Colonic mucosa (tissue), 4 donors: ENCODE measurements around the gene LYVE1. TPM values are rescaled to one million over a fixed set of nuclear protein-coding genes. Genes with fewer than 3 reads are reported as not detected.

ENCODE experiments used
- DNase-seq: peaks from one replicate; pipeline ENCODE4 v3.0.0-alpha.2; 2020
- H3K27ac ChIP-seq: fragments of 200-600 bp; one replicate; pipeline ENCODE4 v1.8.0; 2021
- H3K27me3 ChIP-seq: fragments of 200-600 bp; one replicate; pipeline ENCODE4 v1.8.0; 2021
- H3K36me3 ChIP-seq: fragments of 200-600 bp; one replicate; pipeline ENCODE4 v1.8.0; 2021
- H3K4me1 ChIP-seq: fragments of 200-600 bp; one replicate; pipeline ENCODE4 v1.8.0; 2021; ENCODE audit warnings: mild to moderate bottlenecking
- H3K4me3 ChIP-seq: fragments of 200-600 bp; one replicate; pipeline ENCODE4 v1.8.0; 2021
- H3K9ac ChIP-seq, 2 donors: one replicate each; pipeline ENCODE4 v1.7.0; 2013; ENCODE audit warnings: control low read depth in 2 of 2, low read depth in 2 of 2, low read length in 2 of 2
- H3K9me3 ChIP-seq: fragments of 200-600 bp; one replicate; pipeline ENCODE4 v1.8.0; 2021
- CTCF ChIP-seq: fragments of 200-600 bp; IDR thresholded peaks from one replicate; pipeline ENCODE4 v1.8.0; 2022; ENCODE audit warnings: antibody characterized with exemption, mild to moderate bottlenecking
- intact Hi-C: fragments of 100-400 bp; cut with DNase I; formaldehyde crosslinking; loops from one replicate; pipeline ENCODE4 v1.14.1; 2022
- total RNA-seq, 2 donors: library from RNA; stranded (reverse); fragmentation: NEBNext Ultra II Directional in 1 of 2; extraction: Animal tissue kit (Norgen Biotek cat#: 25700) in 1 of 2; gene quantifications; one replicate each; pipeline ENCODE4 v1.2.1, GENCODE V29; 2021
- donor health status: healthy.
- donor health status: DM: no; HTN: no; CAD: no.
- donor health status: DM: no; HTN: no; CAD: no.

The LYVE1 gene
- total RNA-seq, 2 donors from 2014 or later, result 10.3 to 29.3 TPM

- no peaks in the 10 kb centered on the region for H3K4me1 ChIP-seq
- no peaks in the 10 kb centered on the region for H3K9me3 ChIP-seq
- H3K36me3 ChIP-seq, result no peaks in the 10 kb centered on the region
- no peak overlapping the region for H3K27ac ChIP-seq
- no peak overlapping the region for H3K9ac ChIP-seq
- no peak for TF ChIP-seq CTCF
- intact Hi-C loops, result no loop called here
- no peak overlapping the region for H3K4me3 ChIP-seq
- H3K27me3 ChIP-seq, result no peaks in the 10 kb centered on the region
- DNase-seq, result no peak
Measured at GRCh38 chr11:10575346-10576034, 7.0 kb upstream of the LYVE1 start.

GRCh38 chr11:10573556-10573955, 5.1 kb upstream of the LYVE1 start:
- Histone ChIP-seq H3K9ac (no peak overlapping the region), H3K4me1 (no peaks in the 10 kb centered on the region), H3K4me3 (no peak overlapping the region), H3K27me3 (no peaks in the 10 kb centered on the region), H3K27ac (no peak overlapping the region), H3K9me3 (no peaks in the 10 kb centered on the region), H3K36me3 (no peaks in the 10 kb centered on the region)
- intact Hi-C loops, result no loop called here
- no peak for TF ChIP-seq CTCF
- no peak for DNase-seq

GRCh38 chr11:10573028-10573427, 4.6 kb upstream of the LYVE1 start:
- Histone ChIP-seq H3K9me3 (no peaks in the 10 kb centered on the region), H3K36me3 (no peaks in the 10 kb centered on the region), H3K27ac (no peak overlapping the region), H3K9ac (no peak overlapping the region), H3K4me1 (no peaks in the 10 kb centered on the region), H3K4me3 (no peak overlapping the region), H3K27me3 (no peaks in the 10 kb centered on the region)
- no peak for DNase-seq
- no peak for TF ChIP-seq CTCF
- intact Hi-C loops, result no loop called here

GRCh38 chr11:10572533-10572932, 4.1 kb upstream of the LYVE1 start:
- Histone ChIP-seq H3K9me3 (no peaks in the 10 kb centered on the region), H3K36me3 (no peaks in the 10 kb centered on the region), H3K27ac (no peak overlapping the region), H3K27me3 (no peaks in the 10 kb centered on the region), H3K9ac (no peak overlapping the region), H3K4me3 (no peak overlapping the region), H3K4me1 (no peaks in the 10 kb centered on the region)
- no peak for TF ChIP-seq CTCF
- DNase-seq, result no peak
- intact Hi-C loops, result no loop called here

- intact Hi-C loops, result no loop called here
- DNase-seq, result no peak
- no peak overlapping the region for H3K27ac ChIP-seq
- TF ChIP-seq CTCF, result no peak
- no peaks in the 10 kb centered on the region for H3K27me3 ChIP-seq
- H3K4me1 ChIP-seq, result no peaks in the 10 kb centered on the region
- no peak overlapping the region for H3K4me3 ChIP-seq
- no peaks in the 10 kb centered on the region for H3K36me3 ChIP-seq
- no peak overlapping the region for H3K9ac ChIP-seq
- no peaks in the 10 kb centered on the region for H3K9me3 ChIP-seq
Measured at GRCh38 chr11:10567446-10567845, 1.0 kb downstream of the LYVE1 start.
